A549 (cell line): Measurements from ENCODE around the gene MITF. TPM values are rescaled to one million over a fixed set of nuclear protein-coding genes. Genes with fewer than 3 reads are reported as not detected.
A peak's percentile ranks its signal among the peaks of the same experiment; 100 is the strongest.

ENCODE experiments used
- ATAC-seq, 2 experiments: fragments of 200-7000 bp in 1 of 2; fragments of >200 bp in 1 of 2; cut with Nextera tagmentation in 1 of 2; cut with Tn5 transposase in 1 of 2; 3 replicates each; pipeline versions ENCODE4 v1.8.0 to v1.9.1; 2018 to 2020; ENCODE audit warnings: mild to moderate bottlenecking in 1 of 2, moderate library complexity in 1 of 2
- CTCF ChIA-PET: fragments of 300-600 bp; sonication (Branson Sonifier 250); formaldehyde crosslinking; extraction: SDS; loops from one replicate; lab custom pipeline; 2021; ENCODE audit warnings: antibody characterized with exemption, inconsistent platforms; lab: Yijun Ruan, JAX
- POLR2A ChIA-PET: fragments of 350-600 bp; formaldehyde crosslinking; extraction: SDS; loops from one replicate; lab custom pipeline; 2021; ENCODE audit warnings: antibody characterized with exemption, inconsistent platforms; lab: Yijun Ruan, JAX
- DNase-seq, 2 experiments: peaks; one replicate each; pipeline versions ENCODE4 v3.0.0 to v3.0.0-alpha.2; 2011 to 2016; ENCODE audit warnings: low read depth in 1 of 2, low spot score in 1 of 2
- FAIRE-seq: peaks from 2 replicates; lab custom pipeline; 2011; peaks lifted over from hg19 to GRCh38; lab: Jason Lieb, UNC
- H3K27ac ChIP-seq, 2 experiments: fragments of >200 bp; sonication (Bioruptor Twin); formaldehyde crosslinking; 3 replicates each; pipeline ENCODE4 v1.5.1; 2016 to 2017
- H3K4me1 ChIP-seq: fragments of >200 bp; sonication (Bioruptor Twin); formaldehyde crosslinking; 3 replicates; pipeline ENCODE4 v1.6.1; 2016
- H3K4me2 ChIP-seq: fragments of >200 bp; sonication (Bioruptor Twin); formaldehyde crosslinking; 3 replicates; pipeline ENCODE4 v1.6.1; 2016
- H3K4me3 ChIP-seq: fragments of >200 bp; sonication (Bioruptor Twin); formaldehyde crosslinking; 3 replicates; pipeline ENCODE4 v1.5.1; 2016
- H3K9me3 ChIP-seq: fragments of >200 bp; sonication (Bioruptor Twin); formaldehyde crosslinking; 3 replicates; pipeline ENCODE4 v1.6.1; 2016
- BHLHE40 ChIP-seq: IDR thresholded peaks from 2 replicates; pipeline ENCODE4 v1.6.1; 2012; ENCODE audit warnings: low read depth, low read length, inconsistent platforms
- CBX2 ChIP-seq: fragments of 200-600 bp; sonication (generic); IDR thresholded peaks from 2 replicates; pipeline ENCODE4 v1.6.1; 2016; ENCODE audit warnings: low read depth, mild to moderate bottlenecking, borderline replicate concordance
- CEBPB ChIP-seq, 2 experiments: fragments of >200 bp in 1 of 2; sonication (Bioruptor Twin) in 1 of 2; formaldehyde crosslinking in 1 of 2; IDR thresholded peaks; 2 replicates each; pipeline ENCODE4 v1.6.1; 2012 to 2016
- EHMT2 ChIP-seq: fragments of 200-600 bp; sonication (generic); IDR thresholded peaks from 2 replicates; pipeline ENCODE4 v1.6.1; 2016; ENCODE audit warnings: antibody characterized with exemption, low read depth, mild to moderate bottlenecking, moderate library complexity
- EP300 ChIP-seq, 2 experiments: fragments of >200 bp; sonication (Bioruptor Twin); formaldehyde crosslinking; IDR thresholded peaks; 2 replicates in 1 of 2; 3 replicates in 1 of 2; pipeline ENCODE4 v1.6.1; 2016 to 2017
- FOSB ChIP-seq: fragments of 250-450 bp; sonication (Bioruptor Pico); IDR thresholded peaks from 2 replicates; pipeline ENCODE4 v1.5.0; 2020; ENCODE audit warnings: mild to moderate bottlenecking, moderate library complexity
- HDAC2 ChIP-seq: fragments of 200-600 bp; sonication (generic); IDR thresholded peaks from 2 replicates; pipeline ENCODE4 v1.6.1; 2016
- HOXA7 ChIP-seq: fragments of 250-450 bp; sonication (Bioruptor Pico); IDR thresholded peaks from 2 replicates; pipeline ENCODE4 v1.5.0; 2020; ENCODE audit warnings: mild to moderate bottlenecking, moderate library complexity
- HOXB5 ChIP-seq: fragments of 250-450 bp; sonication (Bioruptor Pico); IDR thresholded peaks from 2 replicates; pipeline ENCODE4 v1.5.0; 2020; ENCODE audit warnings: mild to moderate bottlenecking, moderate library complexity
- MYC ChIP-seq: IDR thresholded peaks from 2 replicates; pipeline ENCODE4 v1.6.1; 2012; ENCODE audit warnings: mild to moderate bottlenecking, inconsistent platforms, low read length, improper control_type of control experiment, borderline replicate concordance
- NFE2L2 ChIP-seq: fragments of 150-350 bp; conservative IDR thresholded peaks from 2 replicates; pipeline ENCODE4 v1.6.1; 2014; ENCODE audit warnings: low read length
- POLR2AphosphoS2 ChIP-seq: conservative IDR thresholded peaks from 2 replicates; pipeline ENCODE4 v1.6.1; 2012; ENCODE audit warnings: low read length, improper control_type of control experiment, inconsistent platforms
- RFX5 ChIP-seq: fragments of 450-650 bp; IDR thresholded peaks from 2 replicates; pipeline ENCODE4 v1.7.1; 2014; ENCODE audit warnings: antibody characterized with exemption, mild to moderate bottlenecking, moderate library complexity
- SMC3 ChIP-seq: fragments of >200 bp; sonication (Bioruptor Twin); formaldehyde crosslinking; IDR thresholded peaks from 3 replicates; pipeline ENCODE4 v1.6.1; 2018; ENCODE audit warnings: inconsistent platforms
- SREBF2 ChIP-seq: fragments of 450-650 bp; IDR thresholded peaks from 2 replicates; pipeline ENCODE4 v1.6.1; 2014; ENCODE audit warnings: mild to moderate bottlenecking, moderate library complexity
- WGBS: methylation state at CpG from one replicate; pipeline ENCODE4 v1.1.6; 2017; ENCODE audit errors: missing lambda C conversion rate; 5-methylcytosine and 5-hydroxymethylcytosine counted together
- polyA plus RNA-seq, 4 experiments: library from polyadenylated mRNA; depleted of rRNA in 3 of 4; stranded (reverse); fragments of >200 nt; fragmentation: RNase III in 1 of 4; extraction: RNeasy Plus Mini Kit Qiagen cat#74134 plus additional on column Dnase treatment in 1 of 4; gene quantifications; 2 replicates in 3 of 4; 3 replicates in 1 of 4; pipeline ENCODE4 v1.2.3, GENCODE V29; 2011 to 2017
- TF ChIP-seq, protein P1 (sequence below): IDR thresholded peaks from 2 replicates; pipeline ENCODE4 v1.6.1; 2012
- TF ChIP-seq, protein P2 (sequence below): fragments of 200-600 bp; sonication (generic); IDR thresholded peaks from 2 replicates; pipeline ENCODE4 v1.6.1; 2016; ENCODE audit warnings: antibody characterized with exemption, mild to moderate bottlenecking, moderate library complexity
- TF ChIP-seq, protein P3 (sequence below): fragments of >200 bp; sonication (Bioruptor Twin); formaldehyde crosslinking; IDR thresholded peaks from 3 replicates; pipeline ENCODE4 v1.6.1; 2016
- TF ChIP-seq, protein P4 (sequence below): fragments of 450-650 bp; IDR thresholded peaks from 2 replicates; pipeline ENCODE4 v1.6.1; 2014; ENCODE audit warnings: antibody characterized with exemption
- TF ChIP-seq, protein P5 (sequence below): IDR thresholded peaks from 2 replicates; pipeline ENCODE4 v1.6.1; 2012

MITF gene
- polyA plus RNA-seq, 2 of the 4 experiments (the other 2 are of a cell fraction), result 14.3 to 15.9 TPM

DNA sequence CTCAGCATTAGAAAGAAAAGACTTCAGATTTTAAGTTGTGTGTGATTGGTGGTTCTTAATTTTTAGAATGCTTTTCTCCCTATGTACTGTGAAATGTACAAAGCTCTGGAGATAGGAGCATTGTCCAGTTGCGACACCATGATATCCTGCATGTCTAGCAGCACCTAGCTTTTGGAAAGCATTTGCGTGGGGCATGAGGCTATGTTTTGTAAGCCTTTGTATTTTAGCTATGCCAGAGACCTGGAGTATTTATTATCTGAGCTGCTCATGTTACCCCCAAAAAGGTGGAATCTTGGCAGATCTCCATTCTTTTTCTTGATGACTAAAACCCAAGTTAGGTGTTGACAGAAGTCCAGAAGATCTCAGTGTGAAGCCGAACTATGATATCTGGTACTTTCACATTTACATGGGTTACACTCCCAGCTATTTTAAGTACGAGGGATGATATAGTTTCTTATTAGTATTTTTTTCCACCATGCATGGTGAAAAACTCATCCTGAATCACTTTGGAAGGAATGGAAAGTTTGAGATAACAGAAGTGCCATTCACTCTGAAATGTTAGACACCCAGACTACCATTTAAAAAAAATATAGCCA is 133.6 kb downstream of the MITF start:
- ATAC-seq, result no peak

DNA sequence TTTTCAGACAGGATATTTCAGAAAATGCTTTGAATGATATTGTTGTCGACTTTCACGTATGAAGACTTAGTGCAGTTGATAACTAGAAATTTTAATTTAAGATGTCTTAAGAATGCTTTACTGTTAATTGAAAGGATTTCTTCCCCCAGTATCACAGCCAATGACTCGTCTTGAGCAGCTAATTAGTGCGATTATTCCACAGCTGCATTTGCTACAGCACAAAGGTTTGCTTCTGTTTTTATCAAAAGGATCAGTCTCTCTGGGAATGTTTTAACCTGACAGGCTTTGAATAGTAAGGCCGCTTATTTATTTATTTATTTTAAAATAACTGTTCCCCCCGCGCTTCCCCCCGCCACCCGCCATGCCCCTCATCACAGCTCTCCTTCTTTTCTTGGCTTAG is 136.8 kb downstream of the MITF start:
- POLR2A ChIA-PET, result interaction anchor here (1.3 kb wide), 1 partner anchor 11 kb away, joined by 4 read pairs; no protein-coding TSS in a partner anchor
- TF ChIP-seq EP300 (IDR thresholded peaks at IDR 0.05), result no peak
- no peak for TF ChIP-seq SREBF2
- TF ChIP-seq BHLHE40, result no peak
- no peak for TF ChIP-seq SMC3
- no peak for TF ChIP-seq MYC
- no peak for TF ChIP-seq HOXB5 (CRISPR knock-in tag)
- TF ChIP-seq, protein P1, sequence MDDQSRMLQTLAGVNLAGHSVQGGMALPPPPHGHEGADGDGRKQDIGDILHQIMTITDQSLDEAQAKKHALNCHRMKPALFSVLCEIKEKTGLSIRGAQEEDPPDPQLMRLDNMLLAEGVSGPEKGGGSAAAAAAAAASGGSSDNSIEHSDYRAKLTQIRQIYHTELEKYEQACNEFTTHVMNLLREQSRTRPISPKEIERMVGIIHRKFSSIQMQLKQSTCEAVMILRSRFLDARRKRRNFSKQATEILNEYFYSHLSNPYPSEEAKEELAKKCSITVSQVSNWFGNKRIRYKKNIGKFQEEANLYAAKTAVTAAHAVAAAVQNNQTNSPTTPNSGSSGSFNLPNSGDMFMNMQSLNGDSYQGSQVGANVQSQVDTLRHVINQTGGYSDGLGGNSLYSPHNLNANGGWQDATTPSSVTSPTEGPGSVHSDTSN, result no peak
- TF ChIP-seq HDAC2, result no peak
- TF ChIP-seq CBX2, result no peak
- TF ChIP-seq, protein P2, sequence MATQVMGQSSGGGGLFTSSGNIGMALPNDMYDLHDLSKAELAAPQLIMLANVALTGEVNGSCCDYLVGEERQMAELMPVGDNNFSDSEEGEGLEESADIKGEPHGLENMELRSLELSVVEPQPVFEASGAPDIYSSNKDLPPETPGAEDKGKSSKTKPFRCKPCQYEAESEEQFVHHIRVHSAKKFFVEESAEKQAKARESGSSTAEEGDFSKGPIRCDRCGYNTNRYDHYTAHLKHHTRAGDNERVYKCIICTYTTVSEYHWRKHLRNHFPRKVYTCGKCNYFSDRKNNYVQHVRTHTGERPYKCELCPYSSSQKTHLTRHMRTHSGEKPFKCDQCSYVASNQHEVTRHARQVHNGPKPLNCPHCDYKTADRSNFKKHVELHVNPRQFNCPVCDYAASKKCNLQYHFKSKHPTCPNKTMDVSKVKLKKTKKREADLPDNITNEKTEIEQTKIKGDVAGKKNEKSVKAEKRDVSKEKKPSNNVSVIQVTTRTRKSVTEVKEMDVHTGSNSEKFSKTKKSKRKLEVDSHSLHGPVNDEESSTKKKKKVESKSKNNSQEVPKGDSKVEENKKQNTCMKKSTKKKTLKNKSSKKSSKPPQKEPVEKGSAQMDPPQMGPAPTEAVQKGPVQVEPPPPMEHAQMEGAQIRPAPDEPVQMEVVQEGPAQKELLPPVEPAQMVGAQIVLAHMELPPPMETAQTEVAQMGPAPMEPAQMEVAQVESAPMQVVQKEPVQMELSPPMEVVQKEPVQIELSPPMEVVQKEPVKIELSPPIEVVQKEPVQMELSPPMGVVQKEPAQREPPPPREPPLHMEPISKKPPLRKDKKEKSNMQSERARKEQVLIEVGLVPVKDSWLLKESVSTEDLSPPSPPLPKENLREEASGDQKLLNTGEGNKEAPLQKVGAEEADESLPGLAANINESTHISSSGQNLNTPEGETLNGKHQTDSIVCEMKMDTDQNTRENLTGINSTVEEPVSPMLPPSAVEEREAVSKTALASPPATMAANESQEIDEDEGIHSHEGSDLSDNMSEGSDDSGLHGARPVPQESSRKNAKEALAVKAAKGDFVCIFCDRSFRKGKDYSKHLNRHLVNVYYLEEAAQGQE, result no peak
- TF ChIP-seq, protein P3, sequence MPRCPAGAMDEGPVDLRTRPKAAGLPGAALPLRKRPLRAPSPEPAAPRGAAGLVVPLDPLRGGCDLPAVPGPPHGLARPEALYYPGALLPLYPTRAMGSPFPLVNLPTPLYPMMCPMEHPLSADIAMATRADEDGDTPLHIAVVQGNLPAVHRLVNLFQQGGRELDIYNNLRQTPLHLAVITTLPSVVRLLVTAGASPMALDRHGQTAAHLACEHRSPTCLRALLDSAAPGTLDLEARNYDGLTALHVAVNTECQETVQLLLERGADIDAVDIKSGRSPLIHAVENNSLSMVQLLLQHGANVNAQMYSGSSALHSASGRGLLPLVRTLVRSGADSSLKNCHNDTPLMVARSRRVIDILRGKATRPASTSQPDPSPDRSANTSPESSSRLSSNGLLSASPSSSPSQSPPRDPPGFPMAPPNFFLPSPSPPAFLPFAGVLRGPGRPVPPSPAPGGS, result no peak
- TF ChIP-seq RFX5, result no peak
- TF ChIP-seq, protein P4, sequence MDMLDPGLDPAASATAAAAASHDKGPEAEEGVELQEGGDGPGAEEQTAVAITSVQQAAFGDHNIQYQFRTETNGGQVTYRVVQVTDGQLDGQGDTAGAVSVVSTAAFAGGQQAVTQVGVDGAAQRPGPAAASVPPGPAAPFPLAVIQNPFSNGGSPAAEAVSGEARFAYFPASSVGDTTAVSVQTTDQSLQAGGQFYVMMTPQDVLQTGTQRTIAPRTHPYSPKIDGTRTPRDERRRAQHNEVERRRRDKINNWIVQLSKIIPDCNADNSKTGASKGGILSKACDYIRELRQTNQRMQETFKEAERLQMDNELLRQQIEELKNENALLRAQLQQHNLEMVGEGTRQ, result no peak
- TF ChIP-seq, protein P5, sequence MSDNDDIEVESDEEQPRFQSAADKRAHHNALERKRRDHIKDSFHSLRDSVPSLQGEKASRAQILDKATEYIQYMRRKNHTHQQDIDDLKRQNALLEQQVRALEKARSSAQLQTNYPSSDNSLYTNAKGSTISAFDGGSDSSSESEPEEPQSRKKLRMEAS, result no peak
- no peak for TF ChIP-seq HOXA7 (CRISPR knock-in tag)
- TF ChIP-seq POLR2AphosphoS2, result no peak
- TF ChIP-seq FOSB (CRISPR knock-in tag), result no peak
- no peak for TF ChIP-seq EHMT2
- TF ChIP-seq NFE2L2, result no peak
- TF ChIP-seq, all 56 proteins: peak for 0
- no peak for FAIRE-seq
- no peak for ATAC-seq
- CTCF ChIA-PET, result no interaction called here
- DNase-seq, result no peak
- Histone ChIP-seq H3K4me2 (no peak overlapping the region), H3K4me3 (no peak overlapping the region), H3K4me1 (peaks cover 67% of the 10 kb centered on the region), H3K9me3 (no peaks in the 10 kb centered on the region), H3K27ac (no peak overlapping the region)
- 94% methylated on average over 9 of the region's 9 CpGs for WGBS

More for the DNA sequence above, 133.6 kb downstream of the MITF start:
- WGBS, result 56% methylated on average over 4 of the region's 4 CpGs
- Histone ChIP-seq H3K27ac (peak overlapping the region; percentile 4 to 24; a peak in 3 of 6 replicates), H3K4me1 (peaks cover 75% of the 10 kb centered on the region), H3K4me2 (peak overlapping the region; percentile 63), H3K4me3 (no peak overlapping the region), H3K9me3 (no peaks in the 10 kb centered on the region)
- FAIRE-seq, result no peak
- DNase-seq, result no peak
- POLR2A ChIA-PET, result no interaction called here
- TF ChIP-seq, protein P3, result no peak
- TF ChIP-seq CEBPB (IDR thresholded peaks at IDR 0.05), result peak; percentile 39 to 70; a peak in 3 of 4 replicates
- CTCF ChIA-PET, result no interaction called here
